CD4-positive, alpha-beta memory T cell (primary cell): ENCODE data around the gene CFAP77. TPM values are rescaled to one million over a fixed set of nuclear protein-coding genes. Genes with fewer than 3 reads are reported as not detected.

Experiments
- CTCF ChIA-PET: fragments of 350-600 bp; sonication (Branson Sonifier 250); formaldehyde crosslinking; loops from one replicate; lab custom pipeline; 2021; ENCODE audit warnings: inconsistent platforms; ENCODE audit not compliant: partially characterized antibody; lab: Charles Lee
- POLR2A ChIA-PET: fragments of 350-600 bp; sonication (Branson Sonifier 250); formaldehyde crosslinking; loops from one replicate; lab custom pipeline; 2021; ENCODE audit not compliant: partially characterized antibody; lab: Charles Lee
- DNase-seq, 5 donors: peaks; one replicate each; pipeline versions ENCODE4 v3.0.0 to v3.0.0-alpha.2; 2020 to 2022; ENCODE audit warnings: mixed read lengths in 1 of 5
- H3K27ac ChIP-seq: one replicate; pipeline ENCODE4 v1.7.0; 2013; ENCODE audit warnings: low read depth, low read length
- H3K27me3 ChIP-seq: 2 replicates; pipeline ENCODE4 v1.7.0; 2013; ENCODE audit warnings: mild to moderate bottlenecking, low read length, moderate library complexity; ENCODE audit not compliant: insufficient read depth
- H3K36me3 ChIP-seq: 2 replicates; pipeline ENCODE4 v1.7.0; 2013; ENCODE audit warnings: mild to moderate bottlenecking, low read length, moderate library complexity; ENCODE audit not compliant: insufficient read depth
- H3K4me1 ChIP-seq: 2 replicates; pipeline ENCODE4 v1.7.0; 2013; ENCODE audit warnings: mild to moderate bottlenecking, low read length, moderate library complexity; ENCODE audit not compliant: insufficient read depth
- H3K4me3 ChIP-seq, 2 donors: one replicate each; pipeline ENCODE4 v1.7.0; 2013; ENCODE audit warnings: low read length in 2 of 2, mild to moderate bottlenecking in 1 of 2
- H3K9me3 ChIP-seq, 2 donors: one replicate each; pipeline ENCODE4 v1.7.0; 2013; ENCODE audit warnings: low read length in 2 of 2, control low read depth in 1 of 2; ENCODE audit not compliant: control insufficient read depth in 1 of 2
- H3K27ac Mint-ChIP-seq, 7 donors: one replicate each; pipeline ENCODE4 v1.8.0; 2020 to 2021; ENCODE audit warnings: mixed read lengths in 7 of 7, mild to moderate bottlenecking in 6 of 7, inconsistent platforms in 3 of 7, moderate library complexity in 3 of 7
- H3K27me3 Mint-ChIP-seq, 2 donors: one replicate each; pipeline ENCODE4 v1.8.0; 2020 to 2021; ENCODE audit warnings: mixed read lengths in 2 of 2
- H3K36me3 Mint-ChIP-seq, 2 donors: one replicate each; pipeline ENCODE4 v1.8.0; 2020 to 2021; ENCODE audit warnings: mixed read lengths in 2 of 2, inconsistent platforms in 1 of 2, mild to moderate bottlenecking in 1 of 2
- H3K4me1 Mint-ChIP-seq, 4 donors: one replicate each; pipeline ENCODE4 v1.8.0; 2020 to 2021; ENCODE audit warnings: mixed read lengths in 4 of 4, mild to moderate bottlenecking in 1 of 4
- H3K4me3 Mint-ChIP-seq, 8 donors: one replicate each; pipeline ENCODE4 v1.8.0; 2020 to 2021; ENCODE audit warnings: mixed read lengths in 8 of 8, mild to moderate bottlenecking in 7 of 8, moderate library complexity in 6 of 8, inconsistent platforms in 3 of 8
- H3K9me3 Mint-ChIP-seq, 8 donors: one replicate each; pipeline ENCODE4 v1.8.0; 2020 to 2021; ENCODE audit warnings: mixed read lengths in 8 of 8, mild to moderate bottlenecking in 5 of 8, inconsistent platforms in 3 of 8, moderate library complexity in 1 of 8
- intact Hi-C: fragments of 100-400 bp; cut with micrococcal nuclease; formaldehyde crosslinking; loops from one replicate; pipeline ENCODE4 v1.15.1; 2023
- polyA plus RNA-seq, 2 donors: library from polyadenylated mRNA; unstranded; fragments of 300-500 nt; fragmentation: Illumina TruSeq; gene quantifications; one replicate each; pipeline ENCODE4 v1.2.3, GENCODE V29; 2021
- total RNA-seq, 2 experiments: library from RNA; stranded (reverse); gene quantifications; one replicate each; pipeline ENCODE4 v1.2.3, GENCODE V29; 2021

CFAP77 gene
- total RNA-seq (not detected), polyA plus RNA-seq (not detected)

GRCh38 chr9:132409828-132410528 is at the start of gene CFAP77:
Gene CFAP77, plus strand, starts transcription at chr9:132410211. Its CDS starts 61 bp downstream, at chr9:132410272.
- peak within 1 kb of the TSS; percentile 16 to 88 (median 77) for H3K27ac Mint-ChIP-seq
- CTCF ChIA-PET, result interaction anchor here (0.5 to 0.9 kb wide), 2 partner anchors 490 to 492 kb away, joined by 3 read pairs; no protein-coding TSS in a partner anchor
- peak in 4 of 5 donors; percentile 34 to 49 (median 46) for DNase-seq
- intact Hi-C loops, result loop anchor here (5.0 to 10.0 kb wide), 3 partner anchors 242 to 562 kb away; no protein-coding TSS in a partner anchor
- Histone ChIP-seq H3K9me3 (no peaks in the 10 kb centered on the region), H3K4me1 (peaks cover 45% of the 10 kb centered on the region), H3K36me3 (no peaks in the 10 kb centered on the region), H3K4me3 (peak within 1 kb of the TSS; percentile 19 to 46), H3K27ac (no peak within 1 kb of the TSS), H3K27me3 (peaks cover 25% of the 10 kb centered on the region)
- POLR2A ChIA-PET, result interaction anchor here (0.7 to 1.5 kb wide), 5 partner anchors 57 to 534 kb away, joined by 3 to 4 read pairs (median 3); partner anchors contain the start of gene TSC1
- no peaks in the 10 kb centered on the region for H3K9me3 Mint-ChIP-seq
- peak within 1 kb of the TSS; percentile 71 to 82 (median 79) for H3K4me3 Mint-ChIP-seq
- peaks cover 23 to 37% of the 10 kb centered on the region in 2 donors for H3K27me3 Mint-ChIP-seq
- peaks cover 0 to 3% of the 10 kb centered on the region in 2 donors for H3K36me3 Mint-ChIP-seq
- peaks cover 28 to 51% (median 41%) of the 10 kb centered on the region in 4 donors for H3K4me1 Mint-ChIP-seq

- Histone ChIP-seq H3K9me3 (no peaks in the 10 kb centered on the region), H3K4me3 (no peak overlapping the region), H3K27ac (no peak overlapping the region), H3K4me1 (no peaks in the 10 kb centered on the region), H3K27me3 (no peaks in the 10 kb centered on the region), H3K36me3 (no peaks in the 10 kb centered on the region)
- CTCF ChIA-PET, result no interaction called here
- no peaks in the 10 kb centered on the region for H3K36me3 Mint-ChIP-seq
- no peaks in the 10 kb centered on the region for H3K27me3 Mint-ChIP-seq
- H3K27ac Mint-ChIP-seq, result no peak overlapping the region
- H3K4me3 Mint-ChIP-seq, result no peak overlapping the region
- intact Hi-C loops, result no loop called here
- no peak for DNase-seq
- H3K9me3 Mint-ChIP-seq, result no peaks in the 10 kb centered on the region
- peaks cover 0 to 3% (median 1%) of the 10 kb centered on the region in 4 donors for H3K4me1 Mint-ChIP-seq
- POLR2A ChIA-PET, result no interaction called here
Observed at GRCh38 chr9:132364068-132364467, 45.9 kb upstream of the CFAP77 start.

- no peaks in the 10 kb centered on the region for H3K9me3 Mint-ChIP-seq
- ChIA-PET POLR2A (interaction anchor here (0.6 kb wide), 1 partner anchor 556 kb away, joined by 3 read pairs; no protein-coding TSS in a partner anchor), CTCF (no interaction called here)
- no peak overlapping the region for H3K27ac Mint-ChIP-seq
- no peaks in the 10 kb centered on the region for H3K4me1 Mint-ChIP-seq
- no peak overlapping the region for H3K4me3 ChIP-seq
- no peaks in the 10 kb centered on the region for H3K36me3 ChIP-seq
- no peaks in the 10 kb centered on the region for H3K27me3 Mint-ChIP-seq
- H3K4me3 Mint-ChIP-seq, result no peak overlapping the region
- no peak overlapping the region for H3K27ac ChIP-seq
- intact Hi-C loops, result no loop called here
- H3K36me3 Mint-ChIP-seq, result no peaks in the 10 kb centered on the region
- H3K9me3 ChIP-seq, result no peaks in the 10 kb centered on the region
- DNase-seq, result no peak
- no peaks in the 10 kb centered on the region for H3K27me3 ChIP-seq
- no peaks in the 10 kb centered on the region for H3K4me1 ChIP-seq
Observed at GRCh38 chr9:132365986-132366385, 44.0 kb upstream of the CFAP77 start.

- H3K27ac ChIP-seq, result no peak overlapping the region
- no peak overlapping the region for H3K4me3 ChIP-seq
- POLR2A ChIA-PET, result no interaction called here
- H3K27me3 ChIP-seq, result no peaks in the 10 kb centered on the region
- Mint-ChIP-seq H3K36me3 (no peaks in the 10 kb centered on the region), H3K27ac (no peak overlapping the region), H3K9me3 (no peaks in the 10 kb centered on the region), H3K27me3 (no peaks in the 10 kb centered on the region), H3K4me1 (peaks cover 0 to under 1% (median 0%) of the 10 kb centered on the region in 4 donors), H3K4me3 (no peak overlapping the region)
- H3K36me3 ChIP-seq, result no peaks in the 10 kb centered on the region
- CTCF ChIA-PET, result no interaction called here
- no peaks in the 10 kb centered on the region for H3K4me1 ChIP-seq
- H3K9me3 ChIP-seq, result no peaks in the 10 kb centered on the region
- intact Hi-C loops, result no loop called here
- DNase-seq, result no peak
Observed at GRCh38 chr9:132366481-132366880, 43.5 kb upstream of the CFAP77 start.

- CTCF ChIA-PET, result no interaction called here
- intact Hi-C loops, result no loop called here
- POLR2A ChIA-PET, result interaction anchor here (1.3 kb wide), 1 partner anchor 13 kb away, joined by 4 read pairs; the partner anchor contains the start of gene SETX
Observed at GRCh38 chr9:132367613-132368313, 42.2 kb upstream of the CFAP77 start.

GRCh38 chr9:132369421-132369820 is 40.6 kb upstream of the CFAP77 start:
- Histone ChIP-seq H3K36me3 (no peaks in the 10 kb centered on the region), H3K4me1 (peaks cover 12% of the 10 kb centered on the region), H3K27ac (no peak overlapping the region), H3K4me3 (no peak overlapping the region), H3K27me3 (no peaks in the 10 kb centered on the region), H3K9me3 (no peaks in the 10 kb centered on the region)
- Mint-ChIP-seq H3K36me3 (peaks cover 3 to 4% of the 10 kb centered on the region in 2 donors), H3K9me3 (no peaks in the 10 kb centered on the region), H3K27me3 (no peaks in the 10 kb centered on the region), H3K4me1 (peaks cover 11 to 15% (median 12%) of the 10 kb centered on the region in 4 donors), H3K4me3 (no peak overlapping the region), H3K27ac (peak overlapping the region in 1 of 7 donors; percentile 58)
- DNase-seq, result no peak
- POLR2A ChIA-PET, result no interaction called here
- intact Hi-C loops, result no loop called here
- CTCF ChIA-PET, result no interaction called here

More at GRCh38 chr9:132367613-132368313, 42.2 kb upstream of the CFAP77 start:
- Mint-ChIP-seq H3K4me3 (no peak overlapping the region), H3K27ac (no peak overlapping the region), H3K27me3 (no peaks in the 10 kb centered on the region), H3K4me1 (peaks cover 5 to 13% (median 7%) of the 10 kb centered on the region in 4 donors), H3K9me3 (no peaks in the 10 kb centered on the region), H3K36me3 (peaks cover 3 to 4% of the 10 kb centered on the region in 2 donors)
- Histone ChIP-seq H3K4me3 (no peak overlapping the region), H3K27me3 (no peaks in the 10 kb centered on the region), H3K4me1 (peaks cover 5% of the 10 kb centered on the region), H3K9me3 (no peaks in the 10 kb centered on the region), H3K27ac (no peak overlapping the region), H3K36me3 (no peaks in the 10 kb centered on the region)
- no peak for DNase-seq

GRCh38 chr9:132370592-132370991 is 39.4 kb upstream of the CFAP77 start:
- Histone ChIP-seq H3K9me3 (no peaks in the 10 kb centered on the region), H3K27ac (no peak overlapping the region), H3K36me3 (peaks cover 8% of the 10 kb centered on the region), H3K27me3 (no peaks in the 10 kb centered on the region), H3K4me3 (no peak overlapping the region), H3K4me1 (peaks cover 12% of the 10 kb centered on the region)
- H3K27ac Mint-ChIP-seq, result no peak overlapping the region
- no peak overlapping the region for H3K4me3 Mint-ChIP-seq
- H3K4me1 Mint-ChIP-seq, result peaks cover 11 to 15% (median 12%) of the 10 kb centered on the region in 4 donors
- H3K9me3 Mint-ChIP-seq, result no peaks in the 10 kb centered on the region
- no peaks in the 10 kb centered on the region for H3K27me3 Mint-ChIP-seq
- no peak for DNase-seq
- H3K36me3 Mint-ChIP-seq, result peaks cover 9 to 10% of the 10 kb centered on the region in 2 donors
- ChIA-PET CTCF (no interaction called here), POLR2A (no interaction called here)
- intact Hi-C loops, result no loop called here
